ENCODE results near the gene TSPAN4.

TSPAN4 gene

GRCh38 chr11:836700-837099 is 6.0 kb upstream of the TSPAN4 start:
- no peak for DNase-seq

DNA sequence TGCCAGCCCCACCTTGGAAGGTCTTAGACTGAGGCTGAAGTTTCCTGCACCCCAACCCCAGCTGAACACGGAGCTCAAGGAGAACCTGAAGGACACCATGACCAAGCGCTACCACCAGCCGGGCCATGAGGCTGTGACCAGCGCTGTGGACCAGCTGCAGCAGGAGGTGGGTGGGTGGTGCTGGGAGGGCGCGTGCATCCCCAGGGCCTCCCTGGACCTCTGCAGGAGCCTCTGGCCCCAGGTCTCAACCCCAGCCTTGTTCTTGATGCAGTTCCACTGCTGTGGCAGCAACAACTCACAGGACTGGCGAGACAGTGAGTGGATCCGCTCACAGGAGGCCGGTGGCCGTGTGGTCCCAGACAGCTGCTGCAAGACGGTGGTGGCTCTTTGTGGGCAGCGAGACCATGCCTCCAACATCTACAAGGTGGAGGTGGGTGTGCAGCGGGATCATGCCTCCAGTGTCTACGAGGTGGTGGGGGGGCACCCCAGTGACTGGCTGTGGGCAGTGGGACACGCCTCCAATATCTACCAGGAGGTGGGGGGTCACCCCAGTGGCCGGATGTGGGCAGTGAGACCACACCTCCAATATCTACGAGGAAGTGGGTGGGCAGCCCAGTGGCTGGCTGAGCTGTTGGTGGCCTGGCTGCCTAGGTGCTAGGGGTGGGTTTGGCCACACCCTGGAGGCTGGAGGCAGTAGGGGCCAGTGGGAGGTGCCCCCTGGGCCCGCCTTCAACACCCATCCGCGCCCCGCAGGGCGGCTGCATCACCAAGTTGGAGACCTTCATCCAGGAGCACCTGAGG is 5.3 kb upstream of the TSPAN4 start:
- DNase-seq, result no peak

- no peak for DNase-seq
These were observed 4.7 kb upstream of the TSPAN4 start for GRCh38 chr11:837990-838307.

DNA sequence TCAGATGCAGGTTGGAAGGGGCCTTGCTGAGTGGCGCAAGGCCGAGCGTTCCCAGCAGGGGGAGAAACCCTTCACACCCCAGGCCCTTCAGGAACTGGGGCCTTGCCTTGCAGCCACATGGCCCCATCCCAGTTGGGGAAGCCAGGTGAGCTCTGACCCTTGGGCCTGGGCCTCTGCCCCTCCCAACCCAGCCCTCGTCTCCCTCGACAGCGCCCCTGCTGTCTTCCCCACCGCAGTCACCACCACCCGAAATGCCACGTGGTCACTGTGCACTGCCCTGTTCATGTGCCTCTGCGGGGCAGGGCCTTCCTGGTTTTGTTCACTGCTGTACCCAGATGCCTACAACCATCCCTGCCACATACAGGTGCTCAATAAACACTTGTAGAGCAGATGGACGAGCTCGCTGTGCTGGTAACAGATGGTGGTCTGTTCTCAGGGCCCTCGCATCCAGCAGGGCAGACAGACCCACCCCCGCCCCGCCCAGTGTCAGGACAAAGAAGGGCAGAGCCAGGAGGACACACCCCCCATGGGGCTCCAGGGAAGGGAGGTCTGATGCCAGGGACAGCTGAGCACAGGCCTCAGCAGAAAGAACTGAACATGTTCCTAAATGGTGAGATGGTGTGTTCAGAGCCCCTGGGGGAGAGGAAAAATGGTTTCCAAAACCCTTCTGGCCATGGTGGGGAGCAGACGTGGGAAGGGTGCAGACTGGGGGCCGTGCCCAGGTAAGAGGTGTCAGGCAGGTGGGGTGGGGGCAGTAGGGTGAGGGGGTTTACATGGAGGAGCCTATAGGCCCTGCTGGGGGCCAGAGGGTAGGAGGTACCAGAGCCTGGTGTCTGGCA is 4.0 kb upstream of the TSPAN4 start:
- DNase-seq, result no peak

- no peak for DNase-seq
These were observed 3.4 kb upstream of the TSPAN4 start for GRCh38 chr11:839280-839623.

GRCh38 chr11:839875-840617 is 2.6 kb upstream of the TSPAN4 start:
- DNase-seq, result no peak

GRCh38 chr11:841981-842369 is 677 bp upstream of the TSPAN4 start:
- no peak for DNase-seq

- DNase-seq, result no peak
These were observed 558 bp downstream of the TSPAN4 start for GRCh38 chr11:843086-843734.

DNA sequence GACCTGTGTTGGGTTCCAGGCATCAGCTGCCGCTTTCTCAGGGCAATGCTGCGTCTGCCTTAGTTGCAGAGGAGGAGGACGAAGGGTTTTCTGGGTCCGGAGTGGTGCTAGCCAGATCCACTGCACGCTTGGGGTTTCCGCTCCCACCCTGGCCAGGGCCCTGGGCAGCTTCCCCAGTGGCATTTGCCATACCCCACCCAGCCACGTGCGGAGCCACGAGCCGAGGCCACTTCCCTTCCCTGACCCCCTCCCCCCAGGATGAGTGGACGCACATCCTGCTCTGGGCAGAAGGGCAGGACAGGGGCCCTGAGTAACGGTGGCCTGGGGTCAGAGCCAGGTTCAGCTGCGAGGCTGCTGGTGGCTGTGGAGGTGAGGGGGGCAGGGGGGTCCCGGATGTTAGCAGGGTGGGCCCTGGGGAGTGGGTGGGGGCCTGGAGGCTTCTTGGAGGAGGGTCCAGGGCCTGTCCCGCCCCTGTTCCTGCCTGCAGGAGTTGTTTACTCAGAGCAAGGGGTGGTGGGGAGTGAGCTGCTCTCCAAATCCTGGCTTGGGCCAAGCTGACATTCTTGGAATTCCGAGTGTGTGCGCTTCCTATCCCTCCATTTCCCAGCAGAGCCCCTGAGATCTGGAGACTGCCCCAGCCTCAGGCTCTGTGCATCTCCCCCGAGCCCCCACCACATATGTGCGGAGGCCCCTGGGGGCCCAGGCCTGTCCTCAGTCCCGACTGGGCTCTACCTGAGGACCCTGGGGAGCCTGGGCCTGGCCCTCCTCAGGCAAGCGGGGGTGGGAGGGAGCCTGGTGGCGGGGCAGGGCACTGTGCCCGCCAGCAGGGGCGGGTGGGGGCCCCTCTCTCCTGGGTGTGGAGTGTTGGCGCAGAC is 1.4 kb downstream of the TSPAN4 start:
- peak; percentile 96 for DNase-seq

DNA sequence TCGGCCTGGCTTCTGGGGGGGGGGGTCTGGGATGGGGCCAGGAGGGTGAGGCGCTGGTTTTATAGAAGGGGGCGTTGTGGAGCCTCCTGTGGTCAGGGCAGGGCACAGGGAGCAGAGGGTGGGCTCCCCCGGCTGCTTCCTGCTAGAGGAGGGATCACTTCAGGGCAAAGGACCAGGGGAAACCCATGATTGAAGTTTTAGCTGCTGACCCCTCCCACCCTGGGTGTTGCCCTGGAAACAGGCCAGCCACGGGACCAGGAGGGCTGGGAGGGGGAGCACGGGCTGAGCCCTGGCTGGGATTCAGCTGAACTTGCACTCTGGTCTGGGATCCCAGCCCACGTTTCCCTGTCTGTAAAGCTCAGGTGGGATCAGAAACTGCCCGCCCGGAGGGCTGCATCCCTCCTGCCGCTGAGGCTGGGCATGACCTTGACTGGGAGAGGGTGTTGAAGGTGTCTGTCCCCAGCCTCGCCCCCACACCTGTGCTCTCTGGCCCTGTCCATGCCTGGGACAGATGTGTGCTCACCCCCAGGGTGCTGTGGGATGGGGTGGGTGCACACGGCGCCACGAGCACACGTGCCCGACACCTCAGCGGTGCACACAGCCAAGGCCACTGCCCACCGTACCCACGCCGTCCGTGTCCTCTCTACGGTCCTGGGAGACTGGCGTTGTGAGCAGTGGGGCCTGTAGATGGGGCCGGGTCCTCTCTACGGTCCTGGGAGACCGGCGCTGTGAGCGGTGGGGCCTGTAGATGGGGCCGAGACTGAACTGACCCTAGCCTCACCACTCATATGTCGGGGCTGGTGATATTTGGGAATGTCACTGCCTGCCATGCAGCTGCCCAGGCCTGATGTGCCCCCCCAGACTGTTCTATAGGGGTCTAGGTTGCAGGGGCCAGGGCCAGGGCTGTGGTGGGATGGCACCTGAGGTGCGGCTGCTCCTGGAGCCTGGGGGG is 2.3 kb downstream of the TSPAN4 start:
- peak; percentile 89 for DNase-seq

DNA sequence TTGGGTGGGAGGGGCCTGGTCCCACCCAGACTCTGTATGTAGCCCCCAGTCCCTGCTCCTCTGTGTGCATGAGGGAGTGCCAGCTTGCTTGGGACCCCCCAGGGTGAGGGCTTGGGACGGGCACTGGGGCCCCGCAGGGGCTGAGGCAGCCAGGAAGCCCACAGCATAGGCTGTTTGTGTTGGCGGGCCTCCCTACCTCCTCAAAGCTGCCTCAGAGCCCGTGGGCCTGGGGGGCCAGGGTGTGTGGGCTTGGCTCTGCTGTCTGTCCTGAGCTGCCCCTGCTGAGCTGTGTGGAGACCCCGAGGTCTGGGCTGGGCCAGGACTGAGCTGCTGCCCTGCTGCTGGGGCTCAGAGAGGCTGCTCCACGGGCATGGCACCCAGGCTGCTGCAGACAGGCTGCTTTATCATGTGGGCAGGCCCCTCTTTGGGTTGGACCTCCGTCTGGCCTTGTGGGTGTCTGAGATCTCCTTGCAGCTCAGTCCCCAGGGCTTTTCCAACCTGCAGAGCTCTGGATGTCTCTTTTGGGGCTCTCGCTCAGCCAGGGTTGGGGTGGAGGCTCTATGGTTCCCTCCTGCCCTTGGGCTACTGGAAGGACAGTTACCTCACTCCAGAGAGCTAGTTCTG is 3.3 kb downstream of the TSPAN4 start:
- DNase-seq, result peak; percentile 43

GRCh38 chr11:846496-847098 is 3.9 kb downstream of the TSPAN4 start:
- peak; percentile 33 for DNase-seq

DNA sequence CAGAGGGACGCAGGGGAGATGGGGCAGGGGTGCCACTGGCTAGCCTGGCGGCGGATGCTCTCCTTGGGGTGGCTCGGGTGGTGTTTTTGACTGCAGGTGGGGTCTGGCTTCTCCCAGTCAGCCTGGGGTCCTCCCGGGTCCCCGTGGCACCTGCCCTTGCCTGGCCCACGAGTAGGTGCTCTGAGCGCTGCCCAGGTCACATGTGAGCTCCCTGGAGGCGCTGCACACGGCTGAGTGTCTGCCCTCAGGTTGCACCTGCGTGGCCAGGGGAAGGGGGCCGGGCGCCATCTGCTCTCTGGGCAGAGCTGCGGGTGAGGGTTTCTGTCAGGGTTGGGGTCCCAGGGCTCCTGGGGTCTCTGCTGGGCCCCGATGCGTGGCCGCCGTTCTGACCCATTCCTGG is 5.2 kb downstream of the TSPAN4 start:
- no peak for DNase-seq

DNA sequence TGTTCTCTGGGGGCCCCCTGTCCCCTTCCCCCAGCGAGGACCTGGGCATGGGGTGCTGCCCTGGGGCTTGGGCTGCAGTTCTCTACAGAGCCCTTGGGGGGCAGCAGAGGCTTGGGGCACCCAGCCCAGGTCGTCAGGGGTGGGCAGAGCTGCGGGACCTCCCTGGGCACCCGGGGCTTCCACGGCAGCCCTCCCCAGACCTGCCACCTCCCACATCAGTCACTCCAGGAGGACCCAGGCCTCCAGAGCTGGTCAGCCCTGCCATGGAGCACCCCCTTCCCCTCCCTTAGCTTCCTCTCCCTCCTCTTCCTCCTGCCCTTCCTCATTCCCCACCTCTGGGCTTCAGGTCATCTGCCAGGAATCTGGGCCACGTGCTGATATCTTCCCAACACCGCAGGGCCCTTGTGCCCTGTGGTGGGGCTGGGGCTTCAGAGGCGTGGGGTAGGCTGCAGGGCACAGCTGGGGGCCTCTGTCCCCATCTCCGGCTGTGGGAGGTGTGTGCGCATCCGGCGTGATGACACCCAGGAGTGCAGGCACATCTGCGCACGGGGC is 5.8 kb downstream of the TSPAN4 start:
- peak; percentile 31 for DNase-seq

GRCh38 chr11:849104-849824 is 6.6 kb downstream of the TSPAN4 start:
- DNase-seq, result no peak

GRCh38 chr11:849951-850774 is 7.5 kb downstream of the TSPAN4 start:
- no peak for DNase-seq
